HG03139 (cell line): ENCODE data around the gene LLCFC1.

ENCODE experiments used
- ATAC-seq: cut with Tn5 transposase; IDR thresholded peaks from one replicate; pipeline ENCODE4 v1.9.1; 2021; ENCODE audit not compliant: unreplicated experiment

The LLCFC1 gene

GRCh38 chr7:142939226-142939910, at the start of gene LLCFC1:
LLCFC1 (plus strand) TSS chr7:142939484; CDS start chr7:142939622, 138 bp downstream.
- ATAC-seq: no peak

GRCh38 chr7:142889816-142890215, 49.5 kb upstream of the LLCFC1 start:
- ATAC-seq: no peak

- ATAC-seq: no peak
Measured at GRCh38 chr7:142890874-142891485, 48.3 kb upstream of the LLCFC1 start.

- ATAC-seq: no peak
Measured at GRCh38 chr7:142891490-142892082, 47.7 kb upstream of the LLCFC1 start.

- ATAC-seq: no peak
Measured at GRCh38 chr7:142892951-142893350, 46.3 kb upstream of the LLCFC1 start.

GRCh38 chr7:142894112-142894984, 44.9 kb upstream of the LLCFC1 start:
- ATAC-seq: no peak

- ATAC-seq: no peak
Measured at GRCh38 chr7:142894985-142895593, 44.2 kb upstream of the LLCFC1 start.

GRCh38 chr7:142896151-142896550, 43.1 kb upstream of the LLCFC1 start:
- no peak for ATAC-seq

GRCh38 chr7:142896741-142897379, 42.4 kb upstream of the LLCFC1 start:
- no peak for ATAC-seq

GRCh38 chr7:142897691-142898090, 41.6 kb upstream of the LLCFC1 start:
- ATAC-seq: no peak

GRCh38 chr7:142898377-142899170, 40.7 kb upstream of the LLCFC1 start:
- ATAC-seq: no peak

- ATAC-seq: no peak
Measured at GRCh38 chr7:142899661-142900060, 39.6 kb upstream of the LLCFC1 start.

GRCh38 chr7:142901426-142902259, 37.6 kb upstream of the LLCFC1 start:
- no peak for ATAC-seq

GRCh38 chr7:142904128-142904527, 35.2 kb upstream of the LLCFC1 start:
- no peak for ATAC-seq

GRCh38 chr7:142905759-142906158, 33.5 kb upstream of the LLCFC1 start:
- no peak for ATAC-seq

- ATAC-seq: no peak
Measured at GRCh38 chr7:142906643-142907042, 32.6 kb upstream of the LLCFC1 start.

- no peak for ATAC-seq
Measured at GRCh38 chr7:142908290-142908689, 31.0 kb upstream of the LLCFC1 start.

GRCh38 chr7:142908921-142909890, 30.1 kb upstream of the LLCFC1 start:
- no peak for ATAC-seq
